K562 (cell line): ENCODE measurements around the gene TEX264. TPM values are rescaled to one million over a fixed set of nuclear protein-coding genes. Genes with fewer than 3 reads are reported as not detected.

Experiments used
- ATAC-seq: fragments of 200-7000 bp; cut with Tn5 transposase; 3 replicates; pipeline ENCODE4 v1.9.1; 2020; ENCODE audit warnings: moderate library complexity
- BruUV-seq: library from RNA; stranded (reverse); fragments of 400-500 nt; replicated peaks from 2 replicates; lab custom pipeline; 2021; lab: Mats Ljungman, UMichigan
- CTCF ChIA-PET: fragments of 300-600 bp; formaldehyde crosslinking; extraction: SDS; loops from one replicate; lab custom pipeline; 2021; ENCODE audit warnings: low intra/inter-chr PET ratio; lab: Yijun Ruan, JAX
- POLR2A ChIA-PET: fragments of 300-600, 350-650 bp; sonication (Branson Sonifier 250); formaldehyde crosslinking; extraction: SDS; loops from one replicate; lab custom pipeline; 2021; ENCODE audit warnings: antibody characterized with exemption, inconsistent platforms; lab: Yijun Ruan, JAX
- DNase-seq, 4 experiments: peaks; one replicate each; pipeline versions ENCODE4 v3.0.0 to v3.0.0-alpha.2; 2011 to 2018; ENCODE audit warnings: low spot score in 3 of 4, mixed read lengths in 3 of 4; ENCODE audit errors: extremely low read depth in 1 of 4
- FAIRE-seq: peaks from 2 replicates; lab custom pipeline; 2011; peaks lifted over from hg19 to GRCh38; lab: Jason Lieb, UNC
- H2AFZ ChIP-seq: 2 replicates; pipeline ENCODE4 v1.6.0; 2011; ENCODE audit warnings: low read depth, low read length, control low read depth, inconsistent platforms
- H3K27ac ChIP-seq: fragments of 200-600 bp; 3 replicates; pipeline ENCODE4 v1.8.0; 2011; ENCODE audit warnings: low read depth, mild to moderate bottlenecking, control low read depth, inconsistent platforms, low read length, moderate library complexity, mixed read lengths; ENCODE audit errors: extremely low read depth
- H3K27me3 ChIP-seq, 2 experiments: fragments of 300-600 bp in 1 of 2; 2 replicates in 1 of 2; 3 replicates in 1 of 2; pipeline versions ENCODE4 v1.6.0 to v1.8.0; 2011; ENCODE audit warnings: inconsistent platforms in 2 of 2, low read length in 2 of 2, mild to moderate bottlenecking in 1 of 2, mixed read lengths in 1 of 2, moderate library complexity in 1 of 2; ENCODE audit not compliant: control insufficient read depth in 2 of 2, insufficient read depth in 2 of 2
- H3K36me3 ChIP-seq: fragments of 300-600 bp; 3 replicates; pipeline ENCODE4 v1.8.0; 2011; ENCODE audit warnings: mild to moderate bottlenecking, low read length, inconsistent platforms; ENCODE audit not compliant: control insufficient read depth, insufficient read depth
- H3K4me1 ChIP-seq, 2 experiments: fragments of 200-600 bp in 1 of 2; replicated peaks in 1 of 2; 2 replicates in 1 of 2; 3 replicates in 1 of 2; pipeline versions ENCODE4 v1.5.1 to v1.8.0; 2011; ENCODE audit warnings: inconsistent platforms in 2 of 2, low read length in 2 of 2, mild to moderate bottlenecking in 1 of 2, mixed read lengths in 1 of 2, moderate library complexity in 1 of 2; ENCODE audit not compliant: control insufficient read depth in 2 of 2, insufficient read depth in 2 of 2
- H3K4me2 ChIP-seq: 2 replicates; pipeline ENCODE4 v1.6.1; 2011; ENCODE audit warnings: low read length, control low read depth, inconsistent platforms, mixed read lengths; ENCODE audit not compliant: insufficient read depth
- H3K4me3 ChIP-seq: fragments of 200-600 bp; sonication (generic), shearing (Covaris generic); 2 replicates; pipeline ENCODE4 v1.5.1; 2016; ENCODE audit warnings: control low read depth, inconsistent platforms
- H3K79me2 ChIP-seq: fragments of 200-600 bp; 3 replicates; pipeline ENCODE4 v1.8.0; 2011; ENCODE audit warnings: low read length, inconsistent platforms; ENCODE audit not compliant: control insufficient read depth, insufficient read depth
- H3K9ac ChIP-seq, 2 experiments: 2 replicates each; pipeline versions ENCODE4 v1.6.0 to v1.6.1; 2011; ENCODE audit warnings: low read depth in 2 of 2, low read length in 2 of 2, control low read depth in 1 of 2, inconsistent platforms in 1 of 2, mild to moderate bottlenecking in 1 of 2, mixed read lengths in 1 of 2; ENCODE audit not compliant: insufficient read depth in 1 of 2
- H3K9me1 ChIP-seq: one replicate; pipeline ENCODE4 v1.6.0; 2011; ENCODE audit warnings: inconsistent platforms, mild to moderate bottlenecking, low read length, moderate library complexity; ENCODE audit not compliant: control insufficient read depth, insufficient read depth
- H3K9me3 ChIP-seq: replicated peaks from 2 replicates; pipeline ENCODE4 v1.5.1; 2011; ENCODE audit warnings: low read depth, low read length, inconsistent platforms; ENCODE audit not compliant: control insufficient read depth, insufficient read depth
- H4K20me1 ChIP-seq: replicated peaks from 2 replicates; pipeline ENCODE4 v1.6.1; 2011; ENCODE audit warnings: low read length, inconsistent platforms, mixed read lengths; ENCODE audit not compliant: control insufficient read depth, insufficient read depth
- BRD9 ChIP-seq: fragments of 450-650 bp; IDR thresholded peaks from 2 replicates; pipeline ENCODE4 v1.6.1; 2018; ENCODE audit warnings: low read depth; ENCODE audit not compliant: partially characterized antibody
- CBX2 ChIP-seq: fragments of 200-600 bp; sonication (generic); IDR thresholded peaks from one replicate; pipeline ENCODE4 v1.6.1; 2012; ENCODE audit warnings: mild to moderate bottlenecking, low read length, inconsistent platforms; ENCODE audit not compliant: insufficient read depth, poor library complexity, severe bottlenecking
- CEBPB ChIP-seq: fragments of 450-650 bp; IDR thresholded peaks from 2 replicates; pipeline ENCODE4 v1.6.1; 2016; ENCODE audit warnings: missing genetic modification characterization, missing compliant biosample characterization
- HOMEZ ChIP-seq: fragments of 250-450 bp; sonication (Bioruptor Pico); IDR thresholded peaks from 2 replicates; pipeline ENCODE4 v1.4.0; 2020; ENCODE audit warnings: mild to moderate bottlenecking, moderate library complexity
- L3MBTL2 ChIP-seq: fragments of 450-650 bp; IDR thresholded peaks from 2 replicates; pipeline ENCODE4 v1.6.1; 2016; ENCODE audit warnings: mild to moderate bottlenecking, moderate library complexity
- TCF7L2 ChIP-seq: fragments of 150-350 bp; IDR thresholded peaks from 2 replicates; pipeline ENCODE4 v1.6.1; 2016; ENCODE audit warnings: low read depth, mild to moderate bottlenecking, low read length, moderate library complexity
- ZNF551 ChIP-seq: fragments of 250-450 bp; sonication (Bioruptor Pico); IDR thresholded peaks from 2 replicates; pipeline ENCODE4 v1.5.0; 2021; ENCODE audit warnings: mild to moderate bottlenecking, moderate library complexity
- ZNF592 ChIP-seq: fragments of 450-650 bp; IDR thresholded peaks from 2 replicates; pipeline ENCODE4 v1.6.1; 2017; ENCODE audit warnings: antibody characterized with exemption, mild to moderate bottlenecking
- WGBS: fragments of 100-300 bp; shearing (Covaris generic); methylation state at CpG from one replicate; pipeline ENCODE4 v1.1.6; 2016; ENCODE audit warnings: low coverage, mixed read lengths; ENCODE audit not compliant: insufficient coverage; ENCODE audit errors: missing lambda C conversion rate; 5-methylcytosine and 5-hydroxymethylcytosine counted together
- in situ Hi-C: fragments of 300-500 bp; cut with MboI; formaldehyde crosslinking; loops from 4 replicates; pipeline ENCODE4 v1.15.0; 2018; ENCODE audit warnings: inconsistent platforms, mixed read lengths
- intact Hi-C: fragments of 100-400 bp; cut with micrococcal nuclease; formaldehyde crosslinking; loops from 2 replicates; pipeline ENCODE4 v1.14.2; 2022
- polyA plus RNA-seq, 8 experiments: library from polyadenylated mRNA; depleted of rRNA in 4 of 8; stranded (reverse) in 5 of 8; unstranded in 3 of 8; fragments of >200 nt; fragmentation: Nextera tagmentation in 2 of 8; fragmentation: Illumina TruSeq in 1 of 8; extraction: Ambion mirVana in 2 of 8; extraction: Trizol in 1 of 8; gene quantifications; 2 replicates each; pipeline versions ENCODE4 v1.2.1 to v1.2.3, GENCODE V29; 2011 to 2014; ENCODE audit warnings: inconsistent platforms in 1 of 8, missing spikeins in 1 of 8
- total RNA-seq, 7 experiments: library from RNA; depleted of rRNA in 6 of 7; stranded (reverse); fragments of >200 nt in 6 of 7; fragmentation: Illumina TruSeq in 2 of 7; extraction: Trizol in 2 of 7; gene quantifications; 2 replicates each; pipeline versions ENCODE4 v1.2.1 to v1.2.3, GENCODE V29; 2011 to 2021; ENCODE audit warnings: low replicate concordance in 1 of 7
- TF ChIP-seq, protein P1 (sequence below): fragments of 450-650 bp; formaldehyde crosslinking; IDR thresholded peaks from 2 replicates; pipeline ENCODE4 v1.4.0; 2022; ENCODE audit warnings: missing genetic modification characterization

Gene TEX264
- total and polyA plus RNA-seq, 9 of the 15 experiments (the other 6 are each of a cell fraction or from before 2014, with no cell fraction given) = 4.1 to 47.0 (median 31.0) TPM

GRCh38 chr3:51735039-51735438 lies 64.0 kb downstream of the TEX264 start:
- WGBS = 4% methylated on average over 3 of the region's 3 CpGs
- Histone ChIP-seq H3K9ac (no peak overlapping the region), H3K4me2 (no peak overlapping the region), H3K27me3 (no peaks in the 10 kb centered on the region), H3K9me3 (no peaks in the 10 kb centered on the region), H3K4me3 (no peak overlapping the region), H3K79me2 (no peaks in the 10 kb centered on the region), H2AFZ (no peak overlapping the region), H3K36me3 (no peaks in the 10 kb centered on the region), H3K9me1 (no peaks in the 10 kb centered on the region), H4K20me1 (no peaks in the 10 kb centered on the region), H3K4me1 (no peaks in the 10 kb centered on the region), H3K27ac (no peak overlapping the region)
- in situ Hi-C loops (no loop called here), intact Hi-C loops (no loop called here)
- no TSS peak for BruUV-seq
- DNase-seq (no peak), ATAC-seq (no peak), FAIRE-seq (no peak)
- CTCF ChIA-PET = no interaction called here
- TF ChIP-seq, protein P1, sequence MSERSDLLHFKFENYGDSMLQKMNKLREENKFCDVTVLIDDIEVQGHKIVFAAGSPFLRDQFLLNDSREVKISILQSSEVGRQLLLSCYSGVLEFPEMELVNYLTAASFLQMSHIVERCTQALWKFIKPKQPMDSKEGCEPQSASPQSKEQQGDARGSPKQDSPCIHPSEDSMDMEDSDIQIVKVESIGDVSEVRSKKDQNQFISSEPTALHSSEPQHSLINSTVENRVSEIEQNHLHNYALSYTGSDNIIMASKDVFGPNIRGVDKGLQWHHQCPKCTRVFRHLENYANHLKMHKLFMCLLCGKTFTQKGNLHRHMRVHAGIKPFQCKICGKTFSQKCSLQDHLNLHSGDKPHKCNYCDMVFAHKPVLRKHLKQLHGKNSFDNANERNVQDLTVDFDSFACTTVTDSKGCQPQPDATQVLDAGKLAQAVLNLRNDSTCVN = no peak
- TF ChIP-seq CEBPB (tag) (0 out of 2 replicates have a peak, but pooled peaks have one; percentile 27), TCF7L2 (no peak)
- POLR2A ChIA-PET = interaction anchor here (1.3 kb wide), 1 partner anchor 8 kb away, joined by 4 read pairs; no protein-coding TSS in a partner anchor

- ATAC-seq = no peak
- no peaks in the 10 kb centered on the region for H3K9me3 ChIP-seq
- no peaks in the 10 kb centered on the region for H3K79me2 ChIP-seq
- no peak overlapping the region for H3K27ac ChIP-seq
- CTCF ChIA-PET = no interaction called here
- POLR2A ChIA-PET = interaction anchor here (1.3 kb wide), 1 partner anchor 9 kb away, joined by 4 read pairs; no protein-coding TSS in a partner anchor
- FAIRE-seq = no peak
- H3K4me3 ChIP-seq = no peak overlapping the region
- H3K9ac ChIP-seq = no peak overlapping the region
- H2AFZ ChIP-seq = no peak overlapping the region
- 0% methylated on average over 2 of the region's 2 CpGs for WGBS
- BruUV-seq = no TSS peak
- no peaks in the 10 kb centered on the region for H3K4me1 ChIP-seq
- no peaks in the 10 kb centered on the region for H3K36me3 ChIP-seq
- H3K4me2 ChIP-seq = no peak overlapping the region
- in situ Hi-C loops = no loop called here
- no peaks in the 10 kb centered on the region for H3K27me3 ChIP-seq
- H4K20me1 ChIP-seq = no peaks in the 10 kb centered on the region
- no peak for DNase-seq
- no peaks in the 10 kb centered on the region for H3K9me1 ChIP-seq
- intact Hi-C loops = no loop called here
- no peak for TF ChIP-seq ZNF592
- TF ChIP-seq BRD9 = no peak
- TF ChIP-seq L3MBTL2 = no peak
- no peak for TF ChIP-seq ZNF551 (CRISPR knock-in tag)
- TF ChIP-seq HOMEZ (CRISPR knock-in tag) = no peak
- TF ChIP-seq CBX2 = no peak
These were observed 64.9 kb downstream of the TEX264 start for GRCh38 chr3:51735950-51736349.
